ENCODE results near the gene OR10J5. TPM values are rescaled to one million over a fixed set of nuclear protein-coding genes. Genes with fewer than 3 reads are reported as not detected.

OR10J5 gene
- not detected for total RNA-seq

- intact Hi-C loops (cut with DNase I): no loop called here
- Histone ChIP-seq H3K9me3 (peaks cover 0 to 7% (median 0%) of the 10 kb centered on the region in 3 donors), H3K27ac (no peak within 1 kb of the TSS), H3K4me3 (no peak within 1 kb of the TSS), H3K36me3 (no peaks in the 10 kb centered on the region), H3K4me1 (no peaks in the 10 kb centered on the region), H3K27me3 (no peaks in the 10 kb centered on the region)
- TF ChIP-seq POLR2A (IDR thresholded peaks at IDR 0.05) (no peak), CTCF (IDR thresholded peaks at IDR 0.05) (no peak)
- no peak for DNase-seq
- WGBS, 2 donors: 86 to 100% methylated on average over 1 of the region's 1 CpG
Observed at GRCh38 chr1:159535907-159536306, at the start of gene OR10J5. Gene OR10J5, minus strand, starts transcription at chr1:159536007. Its CDS starts 0 bp downstream, at chr1:159536007.

- H3K9me3 ChIP-seq: no peaks in the 10 kb centered on the region
- H3K4me1 ChIP-seq: no peaks in the 10 kb centered on the region
- DNase-seq: no peak
- TF ChIP-seq POLR2A (IDR thresholded peaks at IDR 0.05): no peak
- TF ChIP-seq CTCF (IDR thresholded peaks at IDR 0.05): no peak
- no peak overlapping the region for H3K27ac ChIP-seq
- no peaks in the 10 kb centered on the region for H3K36me3 ChIP-seq
- intact Hi-C loops (cut with DNase I): no loop called here
- no peak overlapping the region for H3K4me3 ChIP-seq
- 58 to 68% methylated on average over 2 of the region's 2 CpGs for WGBS, 2 donors
- no peaks in the 10 kb centered on the region for H3K27me3 ChIP-seq
Observed at GRCh38 chr1:159584536-159584935, 48.7 kb upstream of the OR10J5 start.

GRCh38 chr1:159581422-159581821 lies 45.6 kb upstream of the OR10J5 start:
- TF ChIP-seq POLR2A (IDR thresholded peaks at IDR 0.05) (no peak), CTCF (IDR thresholded peaks at IDR 0.05) (no peak)
- no peaks in the 10 kb centered on the region for H3K4me1 ChIP-seq
- H3K27me3 ChIP-seq: no peaks in the 10 kb centered on the region
- DNase-seq: no peak
- H3K4me3 ChIP-seq: no peak overlapping the region
- H3K9me3 ChIP-seq: no peaks in the 10 kb centered on the region
- 60 to 83% methylated on average over 1 of the region's 1 CpG for WGBS, 2 donors
- intact Hi-C loops (cut with DNase I): no loop called here
- no peaks in the 10 kb centered on the region for H3K36me3 ChIP-seq
- no peak overlapping the region for H3K27ac ChIP-seq

- no peaks in the 10 kb centered on the region for H3K36me3 ChIP-seq
- H3K4me3 ChIP-seq: no peak overlapping the region
- TF ChIP-seq CTCF (IDR thresholded peaks at IDR 0.05) (no peak), POLR2A (IDR thresholded peaks at IDR 0.05) (no peak)
- H3K27ac ChIP-seq: no peak overlapping the region
- H3K9me3 ChIP-seq: no peaks in the 10 kb centered on the region
- 46 to 52% methylated on average over 3 of the region's 3 CpGs for WGBS, 2 donors
- H3K4me1 ChIP-seq: no peaks in the 10 kb centered on the region
- no peak for DNase-seq
- intact Hi-C loops (cut with DNase I): no loop called here
- no peaks in the 10 kb centered on the region for H3K27me3 ChIP-seq
Observed at GRCh38 chr1:159580340-159580739, 44.5 kb upstream of the OR10J5 start.

GRCh38 chr1:159577446-159577845 lies 41.6 kb upstream of the OR10J5 start:
- no peak for DNase-seq
- 87 to 89% methylated on average over 3 of the region's 3 CpGs for WGBS, 2 donors
- no peak overlapping the region for H3K4me3 ChIP-seq
- TF ChIP-seq POLR2A (IDR thresholded peaks at IDR 0.05): no peak
- no peak for TF ChIP-seq CTCF (IDR thresholded peaks at IDR 0.05)
- no peaks in the 10 kb centered on the region for H3K27me3 ChIP-seq
- no peak overlapping the region for H3K27ac ChIP-seq
- H3K9me3 ChIP-seq: no peaks in the 10 kb centered on the region
- intact Hi-C loops (cut with DNase I): no loop called here
- no peaks in the 10 kb centered on the region for H3K36me3 ChIP-seq
- H3K4me1 ChIP-seq: no peaks in the 10 kb centered on the region
